ENCODE measurements around the gene AKR1E2. TPM values are rescaled to one million over a fixed set of nuclear protein-coding genes. Genes with fewer than 3 reads are reported as not detected.

Gene AKR1E2
- total RNA-seq, 1 donor from 2014 or later: 6.2 TPM

DNA sequence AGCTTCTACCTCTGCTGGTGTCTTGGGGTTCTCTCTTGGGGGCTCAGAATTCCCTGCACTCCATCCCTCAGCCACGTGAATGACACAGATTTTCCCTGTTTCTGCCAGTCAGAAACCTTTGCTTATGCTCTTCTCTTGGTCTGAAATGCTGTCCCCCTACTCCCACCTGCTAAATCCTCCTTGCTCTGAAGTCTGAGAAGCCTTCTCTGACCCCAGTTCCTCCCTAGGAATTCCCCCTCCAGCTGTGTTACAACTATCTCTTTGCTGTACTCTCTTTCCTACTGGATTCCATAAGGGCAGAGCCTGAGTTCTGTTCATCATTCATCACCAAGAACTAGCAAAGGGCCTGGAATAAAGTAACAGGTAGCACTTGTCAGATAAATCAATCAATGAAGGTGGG, 33.6 kb upstream of the AKR1E2 start:
- H3K4me1 Mint-ChIP-seq (ENCODE audit: unreplicated experiment): peaks cover 3% of the 10 kb centered on the region
- no peak overlapping the region for H3K27ac Mint-ChIP-seq (ENCODE audit: unreplicated experiment)
- no peak for DNase-seq (ENCODE audit: low spot score)
- H3K27me3 Mint-ChIP-seq (ENCODE audit: unreplicated experiment): no peaks in the 10 kb centered on the region
- TF ChIP-seq, protein P1, sequence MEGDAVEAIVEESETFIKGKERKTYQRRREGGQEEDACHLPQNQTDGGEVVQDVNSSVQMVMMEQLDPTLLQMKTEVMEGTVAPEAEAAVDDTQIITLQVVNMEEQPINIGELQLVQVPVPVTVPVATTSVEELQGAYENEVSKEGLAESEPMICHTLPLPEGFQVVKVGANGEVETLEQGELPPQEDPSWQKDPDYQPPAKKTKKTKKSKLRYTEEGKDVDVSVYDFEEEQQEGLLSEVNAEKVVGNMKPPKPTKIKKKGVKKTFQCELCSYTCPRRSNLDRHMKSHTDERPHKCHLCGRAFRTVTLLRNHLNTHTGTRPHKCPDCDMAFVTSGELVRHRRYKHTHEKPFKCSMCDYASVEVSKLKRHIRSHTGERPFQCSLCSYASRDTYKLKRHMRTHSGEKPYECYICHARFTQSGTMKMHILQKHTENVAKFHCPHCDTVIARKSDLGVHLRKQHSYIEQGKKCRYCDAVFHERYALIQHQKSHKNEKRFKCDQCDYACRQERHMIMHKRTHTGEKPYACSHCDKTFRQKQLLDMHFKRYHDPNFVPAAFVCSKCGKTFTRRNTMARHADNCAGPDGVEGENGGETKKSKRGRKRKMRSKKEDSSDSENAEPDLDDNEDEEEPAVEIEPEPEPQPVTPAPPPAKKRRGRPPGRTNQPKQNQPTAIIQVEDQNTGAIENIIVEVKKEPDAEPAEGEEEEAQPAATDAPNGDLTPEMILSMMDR (IDR thresholded peaks at IDR 0.05; ENCODE audit: unreplicated experiment): no peak
- H3K9me3 Mint-ChIP-seq (ENCODE audit: unreplicated experiment): no peaks in the 10 kb centered on the region
- H3K4me3 Mint-ChIP-seq (ENCODE audit: unreplicated experiment): no peak overlapping the region
- H3K36me3 Mint-ChIP-seq (ENCODE audit: low read depth, unreplicated experiment): no peaks in the 10 kb centered on the region

DNA sequence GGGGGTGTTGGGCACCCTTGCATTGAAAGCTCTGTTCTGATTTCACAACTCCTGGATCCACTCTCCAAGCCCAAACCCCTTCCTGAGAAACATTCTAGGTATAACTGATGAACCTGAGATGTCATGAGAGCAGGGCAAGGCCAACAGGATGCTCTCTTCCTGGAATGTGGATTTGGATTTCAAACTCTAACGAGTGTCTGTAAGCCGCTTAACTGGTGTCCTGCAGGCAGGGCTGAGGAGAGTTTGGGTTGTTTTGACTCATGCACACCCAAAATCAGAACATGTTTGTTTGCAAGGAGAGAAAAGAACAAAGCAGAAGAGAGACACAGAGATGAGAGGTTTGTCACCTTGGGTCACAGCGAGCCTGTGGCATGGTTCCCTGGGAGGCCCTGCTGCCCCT, 24.6 kb upstream of the AKR1E2 start:
- no peaks in the 10 kb centered on the region for H3K36me3 Mint-ChIP-seq (ENCODE audit: low read depth, unreplicated experiment)
- no peaks in the 10 kb centered on the region for H3K9me3 Mint-ChIP-seq (ENCODE audit: unreplicated experiment)
- no peak overlapping the region for H3K27ac Mint-ChIP-seq (ENCODE audit: unreplicated experiment)
- H3K27me3 Mint-ChIP-seq (ENCODE audit: unreplicated experiment): no peaks in the 10 kb centered on the region
- no peak overlapping the region for H3K4me3 Mint-ChIP-seq (ENCODE audit: unreplicated experiment)
- H3K4me1 Mint-ChIP-seq (ENCODE audit: unreplicated experiment): peaks cover 3% of the 10 kb centered on the region
- DNase-seq (ENCODE audit: low spot score): no peak
- TF ChIP-seq, protein P1 (IDR thresholded peaks at IDR 0.05; ENCODE audit: unreplicated experiment): no peak

GRCh38 chr10:4802711-4803487, 23.1 kb upstream of the AKR1E2 start:
- H3K9me3 Mint-ChIP-seq (ENCODE audit: unreplicated experiment): no peaks in the 10 kb centered on the region
- peaks cover under 1% of the 10 kb centered on the region for H3K4me1 Mint-ChIP-seq (ENCODE audit: unreplicated experiment)
- no peak for DNase-seq (ENCODE audit: low spot score)
- TF ChIP-seq, protein P1 (IDR thresholded peaks at IDR 0.05; ENCODE audit: unreplicated experiment): no peak
- H3K27me3 Mint-ChIP-seq (ENCODE audit: unreplicated experiment): no peaks in the 10 kb centered on the region
- H3K4me3 Mint-ChIP-seq (ENCODE audit: unreplicated experiment): no peak overlapping the region
- no peaks in the 10 kb centered on the region for H3K36me3 Mint-ChIP-seq (ENCODE audit: low read depth, unreplicated experiment)
- H3K27ac Mint-ChIP-seq (ENCODE audit: unreplicated experiment): no peak overlapping the region

DNA sequence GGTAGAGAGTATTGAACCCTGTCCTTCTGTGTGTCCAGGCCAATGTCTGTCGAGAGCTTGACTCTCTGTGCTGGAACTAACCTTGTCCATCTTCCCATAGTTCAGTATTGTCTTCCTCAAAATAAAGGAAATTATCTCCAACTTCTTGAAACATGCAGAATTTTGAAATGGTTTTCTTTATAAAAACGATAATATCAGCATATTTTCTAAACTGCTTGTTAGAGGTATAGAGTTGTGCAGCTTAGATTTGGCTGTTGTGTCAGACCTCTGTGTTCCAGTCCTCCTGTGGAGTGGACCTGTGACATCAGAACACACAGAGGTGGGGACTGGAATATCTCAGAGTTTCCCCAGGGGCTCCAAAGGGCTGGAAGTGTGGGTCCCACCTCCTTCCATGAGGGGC, 22.2 kb upstream of the AKR1E2 start:
- TF ChIP-seq, protein P1 (IDR thresholded peaks at IDR 0.05; ENCODE audit: unreplicated experiment): no peak
- Mint-ChIP-seq H3K4me1 (ENCODE audit: unreplicated experiment) (peaks cover 4% of the 10 kb centered on the region), H3K4me3 (ENCODE audit: unreplicated experiment) (no peak overlapping the region), H3K27me3 (ENCODE audit: unreplicated experiment) (no peaks in the 10 kb centered on the region), H3K27ac (ENCODE audit: unreplicated experiment) (no peak overlapping the region), H3K36me3 (ENCODE audit: low read depth, unreplicated experiment) (no peaks in the 10 kb centered on the region), H3K9me3 (ENCODE audit: unreplicated experiment) (no peaks in the 10 kb centered on the region)
- no peak for DNase-seq (ENCODE audit: low spot score)

DNA sequence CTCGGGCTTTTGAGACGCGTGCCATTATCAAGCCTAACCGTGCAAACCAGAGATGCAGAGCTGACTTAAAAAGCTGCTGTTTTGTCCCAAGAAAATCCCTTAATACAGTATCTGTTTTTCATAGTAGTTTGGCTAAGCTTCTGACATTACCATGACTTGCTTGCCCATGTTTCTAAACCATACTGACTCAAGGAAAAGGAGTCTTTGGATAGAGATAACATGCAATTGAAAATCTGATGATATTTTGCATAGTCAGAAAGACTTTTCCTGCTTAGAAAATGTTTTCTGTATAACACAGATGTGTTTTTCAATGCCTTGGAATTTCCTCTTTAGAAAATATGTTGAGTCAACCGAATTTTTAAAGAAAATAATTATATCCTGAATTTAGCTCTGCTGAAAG, 21.5 kb upstream of the AKR1E2 start:
- TF ChIP-seq, protein P1 (IDR thresholded peaks at IDR 0.05; ENCODE audit: unreplicated experiment): no peak
- no peak overlapping the region for H3K27ac Mint-ChIP-seq (ENCODE audit: unreplicated experiment)
- H3K27me3 Mint-ChIP-seq (ENCODE audit: unreplicated experiment): no peaks in the 10 kb centered on the region
- H3K9me3 Mint-ChIP-seq (ENCODE audit: unreplicated experiment): no peaks in the 10 kb centered on the region
- H3K36me3 Mint-ChIP-seq (ENCODE audit: low read depth, unreplicated experiment): no peaks in the 10 kb centered on the region
- H3K4me3 Mint-ChIP-seq (ENCODE audit: unreplicated experiment): no peak overlapping the region
- DNase-seq (ENCODE audit: low spot score): no peak
- peaks cover 4% of the 10 kb centered on the region for H3K4me1 Mint-ChIP-seq (ENCODE audit: unreplicated experiment)
